GM18867 (cell line): Measurements from ENCODE around the gene FCAMR.

Source experiments
- ATAC-seq: cut with Tn5 transposase; IDR thresholded peaks from one replicate; pipeline ENCODE4 v1.9.1; 2021; ENCODE audit warnings: mild to moderate bottlenecking, moderate library complexity; ENCODE audit not compliant: unreplicated experiment

Gene FCAMR, protein sequence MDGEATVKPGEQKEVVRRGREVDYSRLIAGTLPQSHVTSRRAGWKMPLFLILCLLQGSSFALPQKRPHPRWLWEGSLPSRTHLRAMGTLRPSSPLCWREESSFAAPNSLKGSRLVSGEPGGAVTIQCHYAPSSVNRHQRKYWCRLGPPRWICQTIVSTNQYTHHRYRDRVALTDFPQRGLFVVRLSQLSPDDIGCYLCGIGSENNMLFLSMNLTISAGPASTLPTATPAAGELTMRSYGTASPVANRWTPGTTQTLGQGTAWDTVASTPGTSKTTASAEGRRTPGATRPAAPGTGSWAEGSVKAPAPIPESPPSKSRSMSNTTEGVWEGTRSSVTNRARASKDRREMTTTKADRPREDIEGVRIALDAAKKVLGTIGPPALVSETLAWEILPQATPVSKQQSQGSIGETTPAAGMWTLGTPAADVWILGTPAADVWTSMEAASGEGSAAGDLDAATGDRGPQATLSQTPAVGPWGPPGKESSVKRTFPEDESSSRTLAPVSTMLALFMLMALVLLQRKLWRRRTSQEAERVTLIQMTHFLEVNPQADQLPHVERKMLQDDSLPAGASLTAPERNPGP

GRCh38 chr1:206970446-206970845, at the start of gene FCAMR:
FCAMR (minus strand) TSS chr1:206970460; CDS start chr1:206970125, 335 bp downstream.
- no peak for ATAC-seq

GRCh38 chr1:207019661-207020060, 49.4 kb upstream of the FCAMR start:
- no peak for ATAC-seq

DNA sequence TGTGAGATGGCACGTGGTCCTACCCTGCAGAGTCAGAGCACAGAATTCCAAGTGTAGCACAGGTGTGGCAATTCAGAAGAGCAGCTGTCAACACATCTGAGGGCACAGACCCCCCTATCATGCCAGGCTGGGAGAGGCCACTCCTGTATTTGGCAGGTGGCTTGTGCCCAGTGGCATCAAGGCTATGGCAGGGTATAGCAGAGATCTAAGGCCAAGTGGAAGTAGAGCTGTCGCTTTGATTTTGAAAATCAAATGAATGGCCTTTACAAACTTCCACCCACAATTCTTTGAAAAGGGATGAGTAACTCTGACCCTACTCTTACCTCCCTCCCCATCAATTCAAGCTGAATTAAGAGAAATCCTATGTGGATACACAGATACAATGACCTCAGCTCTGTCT, 48.9 kb upstream of the FCAMR start:
- ATAC-seq: no peak

DNA sequence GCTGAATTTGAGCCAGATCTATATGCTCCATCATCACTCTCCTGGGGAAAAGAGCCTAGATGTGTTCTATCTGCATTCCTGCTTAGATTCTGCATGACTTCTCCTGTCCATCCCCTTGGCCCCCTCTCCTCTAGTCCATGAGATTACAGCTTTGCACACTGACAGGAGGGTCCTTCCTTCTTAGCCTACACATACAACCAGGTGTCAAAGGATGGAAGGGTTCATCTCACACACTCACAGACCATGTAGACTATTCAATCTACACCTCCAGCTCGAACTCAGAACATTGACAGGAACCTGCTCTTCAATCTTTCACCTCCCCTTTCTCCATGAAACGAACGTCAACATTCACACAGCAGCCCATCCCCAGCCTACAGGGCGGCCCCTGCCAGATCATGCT, 48.4 kb upstream of the FCAMR start:
- ATAC-seq: no peak

GRCh38 chr1:207017615-207018559, 47.6 kb upstream of the FCAMR start:
- no peak for ATAC-seq

DNA sequence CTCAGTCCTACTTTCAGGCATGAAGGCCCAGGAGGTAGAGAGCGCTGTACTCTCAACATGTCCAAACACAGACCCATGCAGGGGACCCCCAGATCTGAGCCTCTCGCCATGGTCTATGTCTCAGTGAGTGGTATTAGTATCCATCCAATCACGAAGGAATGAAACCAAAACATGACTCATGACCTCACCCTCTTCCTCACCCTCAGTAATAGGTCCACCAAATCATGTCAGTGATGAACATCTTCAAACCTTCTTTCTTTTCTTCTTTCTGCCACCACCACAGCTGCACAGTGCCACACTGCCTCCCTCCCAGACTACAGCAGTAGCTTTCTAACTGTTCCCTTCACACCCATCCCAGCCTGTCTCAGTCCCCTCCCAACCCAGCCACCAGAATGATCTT, 45.5 kb upstream of the FCAMR start:
- ATAC-seq: no peak

- ATAC-seq: peak; percentile 38
These were observed 44.5 kb upstream of the FCAMR start for GRCh38 chr1:207014728-207015127.

- ATAC-seq: no peak
These were observed 43.2 kb upstream of the FCAMR start for GRCh38 chr1:207013321-207014085.

GRCh38 chr1:207010726-207011125, 40.5 kb upstream of the FCAMR start:
- no peak for ATAC-seq

DNA sequence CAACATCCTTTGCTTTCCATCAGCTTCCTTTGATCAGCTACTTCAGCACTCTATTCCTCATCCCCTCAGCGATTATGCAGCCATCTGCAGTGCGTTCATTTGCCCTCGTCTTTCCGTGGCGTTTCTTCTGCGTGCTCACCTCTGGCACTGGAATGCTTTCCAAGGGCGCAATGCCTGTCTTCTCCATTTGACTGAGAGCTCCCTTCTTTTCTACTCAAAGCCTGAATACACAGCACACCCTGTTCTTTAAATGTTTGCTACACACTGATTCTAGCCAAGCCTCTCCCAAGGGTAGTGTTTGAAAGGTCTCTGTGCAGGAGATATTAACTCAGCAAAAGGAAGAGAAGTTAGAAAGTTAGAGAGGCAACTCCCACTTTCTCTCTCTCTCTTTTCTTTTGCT, 39.7 kb upstream of the FCAMR start:
- no peak for ATAC-seq

- ATAC-seq: no peak
These were observed 39.1 kb upstream of the FCAMR start for GRCh38 chr1:207009182-207009850.

GRCh38 chr1:207007352-207008033, 37.2 kb upstream of the FCAMR start:
- ATAC-seq: no peak

GRCh38 chr1:207006914-207007313, 36.7 kb upstream of the FCAMR start:
- no peak for ATAC-seq

- no peak for ATAC-seq
These were observed 35.8 kb upstream of the FCAMR start for GRCh38 chr1:207006083-207006482.

DNA sequence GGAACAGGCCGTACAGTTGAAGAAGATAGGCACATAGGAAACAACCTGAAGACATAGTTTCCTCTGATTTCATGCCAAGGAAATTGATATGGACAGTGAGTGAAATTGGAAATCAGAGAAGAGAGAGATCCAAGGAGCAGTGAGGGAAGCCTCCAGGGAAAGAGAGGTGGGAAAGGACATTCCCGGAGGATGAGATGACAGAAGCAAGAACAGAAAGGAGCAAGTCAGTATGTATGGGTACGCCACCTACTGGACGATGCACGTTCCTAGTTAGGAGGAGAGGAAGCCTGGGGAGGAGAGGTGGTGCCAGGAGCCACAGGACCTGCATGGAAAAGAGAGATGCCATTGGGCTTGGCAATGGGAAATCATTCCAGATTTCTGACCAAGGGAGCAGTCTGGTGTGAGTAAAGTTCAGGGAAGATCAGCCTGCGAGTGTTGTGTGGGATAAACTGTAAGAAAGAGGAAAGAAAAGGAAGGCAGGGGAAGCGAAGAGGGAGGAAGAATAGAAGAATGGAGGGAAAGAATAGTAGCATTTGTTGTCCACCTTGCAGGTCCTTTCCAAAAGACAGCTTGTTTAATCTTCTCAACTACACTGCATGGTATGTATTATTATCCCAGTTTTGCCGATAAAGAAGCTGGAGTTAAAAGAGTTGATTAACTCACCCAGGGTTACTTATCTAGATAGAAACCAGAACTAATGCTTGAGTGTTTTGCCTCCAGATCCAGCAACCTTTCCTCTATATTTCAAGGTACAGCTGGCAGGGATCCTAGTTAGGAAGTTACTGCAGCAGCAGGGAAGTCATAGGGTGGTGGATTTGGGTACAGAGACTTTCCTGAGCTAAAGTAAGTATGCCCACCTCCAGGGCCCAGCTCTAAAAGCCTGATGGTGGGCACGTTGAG, 34.9 kb upstream of the FCAMR start:
- ATAC-seq: peak; percentile 58

DNA sequence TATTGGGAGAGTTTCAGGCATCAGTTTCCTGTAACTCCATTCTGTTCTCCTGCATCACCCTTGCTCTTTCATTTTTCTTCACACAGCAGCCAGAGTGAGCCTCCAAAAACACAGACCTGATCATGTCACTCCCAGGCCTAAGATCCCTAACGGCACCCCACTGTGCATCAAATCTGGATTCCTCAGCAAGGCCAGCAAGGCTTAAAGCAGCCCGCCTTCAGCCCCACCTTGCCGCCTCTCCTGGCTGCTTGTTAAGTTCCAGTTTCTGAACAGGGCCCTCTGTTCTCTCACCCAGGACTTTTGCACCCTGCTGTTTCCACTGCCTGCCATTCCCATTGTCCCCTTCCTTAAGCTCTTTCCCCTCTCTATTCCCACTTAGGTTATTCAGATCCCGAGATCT, 33.0 kb upstream of the FCAMR start:
- no peak for ATAC-seq

DNA sequence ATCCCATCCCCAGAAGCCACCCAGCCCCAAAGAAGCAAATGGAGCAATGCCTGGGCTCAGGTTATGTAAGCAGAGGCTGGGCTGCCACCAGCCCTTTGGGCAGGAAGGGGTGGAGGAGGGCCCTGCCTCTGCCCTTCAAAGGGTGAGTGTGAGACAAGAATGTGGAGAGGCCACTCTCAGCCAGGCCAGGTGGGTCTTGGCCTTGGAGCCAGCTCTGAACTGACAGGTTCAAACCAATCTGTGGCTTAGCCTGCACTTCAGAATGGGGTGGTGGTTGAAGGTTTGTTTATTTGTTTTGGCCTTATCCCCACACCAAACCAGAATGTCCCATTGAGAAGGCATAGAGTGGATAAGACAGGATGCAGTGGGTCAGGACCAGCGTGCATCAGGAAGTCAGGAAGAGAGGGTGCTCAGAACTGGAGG, 32.5 kb upstream of the FCAMR start:
- ATAC-seq: no peak

- ATAC-seq: no peak
These were observed 31.4 kb upstream of the FCAMR start for GRCh38 chr1:207001492-207002245.
